DOHH2 (cell line): Measurements from ENCODE around the gene PRXL2A.
"Not testable (repeated sequence)": the region's sequence is repeated elsewhere in the genome, so short reads cannot be mapped to it uniquely, and the experiment has no call there.

Experiments used
- H3F3A ChIP-seq: fragments of 200-600 bp; sonication (generic), shearing (Covaris generic); 2 replicates; pipeline ENCODE4 v1.6.0; 2016; ENCODE audit warnings: antibody characterized with exemption, mild to moderate bottlenecking; ENCODE audit not compliant: control insufficient read depth, insufficient read depth
- H3K27ac ChIP-seq: fragments of 200-600 bp; sonication (generic); 2 replicates; pipeline ENCODE4 v1.5.1; 2014; ENCODE audit warnings: low read depth, mild to moderate bottlenecking, low read length, moderate library complexity
- H3K27me3 ChIP-seq: fragments of 200-600 bp; sonication (generic); 2 replicates; pipeline ENCODE4 v1.6.1; 2014; ENCODE audit warnings: mild to moderate bottlenecking, low read length, mixed read lengths; ENCODE audit not compliant: control insufficient read depth
- H3K36me3 ChIP-seq: fragments of 200-600 bp; sonication (generic); 2 replicates; pipeline ENCODE4 v1.6.1; 2014; ENCODE audit warnings: mild to moderate bottlenecking, low read length, moderate library complexity, mixed read lengths; ENCODE audit not compliant: control insufficient read depth
- H3K4me1 ChIP-seq: fragments of 200-600 bp; sonication (generic); 2 replicates; pipeline ENCODE4 v1.6.1; 2014; ENCODE audit warnings: mild to moderate bottlenecking, low read length, mixed read lengths; ENCODE audit not compliant: control insufficient read depth
- H3K4me2 ChIP-seq: fragments of 200-600 bp; sonication (generic); 2 replicates; pipeline ENCODE4 v1.6.0; 2014; ENCODE audit warnings: mild to moderate bottlenecking, low read length, moderate library complexity
- H3K4me3 ChIP-seq: fragments of 200-600 bp; sonication (generic); 2 replicates; pipeline ENCODE4 v1.5.1; 2014; ENCODE audit warnings: mild to moderate bottlenecking, low read length, mixed read lengths
- H3K79me2 ChIP-seq: fragments of 200-600 bp; sonication (generic); 2 replicates; pipeline ENCODE4 v1.6.1; 2014; ENCODE audit warnings: mild to moderate bottlenecking, low read length, mixed read lengths; ENCODE audit not compliant: control insufficient read depth
- H3K9me2 ChIP-seq: fragments of 200-600 bp; sonication (generic); replicated peaks from 2 replicates; pipeline ENCODE4 v1.6.1; 2014; ENCODE audit warnings: mild to moderate bottlenecking, low read length, mixed read lengths; ENCODE audit not compliant: control insufficient read depth
- H3K9me3 ChIP-seq: fragments of 200-600 bp; sonication (generic); 2 replicates; pipeline ENCODE4 v1.6.1; 2014; ENCODE audit warnings: antibody characterized with exemption, low read length, mixed read lengths; ENCODE audit not compliant: control insufficient read depth, insufficient read depth
- H4K20me1 ChIP-seq: fragments of 200-600 bp; sonication (generic); 2 replicates; pipeline ENCODE4 v1.6.0; 2014; ENCODE audit warnings: low read depth, mild to moderate bottlenecking, antibody characterized with exemption, low read length, moderate library complexity; ENCODE audit not compliant: control insufficient read depth, insufficient read depth
- EZH2phosphoT487 ChIP-seq: fragments of 200-600 bp; sonication (generic); IDR thresholded peaks from 2 replicates; pipeline ENCODE4 v1.6.1; 2017; ENCODE audit warnings: borderline replicate concordance, mild to moderate bottlenecking, antibody characterized with exemption, low read length, moderate library complexity, mixed read lengths
- TF ChIP-seq, protein P1 (sequence below): fragments of 200-600 bp; sonication (generic); IDR thresholded peaks from one replicate; pipeline ENCODE4 v1.5.1; 2014; ENCODE audit warnings: antibody characterized with exemption, mild to moderate bottlenecking, low read depth, low read length; ENCODE audit not compliant: poor library complexity, severe bottlenecking

The PRXL2A gene

DNA sequence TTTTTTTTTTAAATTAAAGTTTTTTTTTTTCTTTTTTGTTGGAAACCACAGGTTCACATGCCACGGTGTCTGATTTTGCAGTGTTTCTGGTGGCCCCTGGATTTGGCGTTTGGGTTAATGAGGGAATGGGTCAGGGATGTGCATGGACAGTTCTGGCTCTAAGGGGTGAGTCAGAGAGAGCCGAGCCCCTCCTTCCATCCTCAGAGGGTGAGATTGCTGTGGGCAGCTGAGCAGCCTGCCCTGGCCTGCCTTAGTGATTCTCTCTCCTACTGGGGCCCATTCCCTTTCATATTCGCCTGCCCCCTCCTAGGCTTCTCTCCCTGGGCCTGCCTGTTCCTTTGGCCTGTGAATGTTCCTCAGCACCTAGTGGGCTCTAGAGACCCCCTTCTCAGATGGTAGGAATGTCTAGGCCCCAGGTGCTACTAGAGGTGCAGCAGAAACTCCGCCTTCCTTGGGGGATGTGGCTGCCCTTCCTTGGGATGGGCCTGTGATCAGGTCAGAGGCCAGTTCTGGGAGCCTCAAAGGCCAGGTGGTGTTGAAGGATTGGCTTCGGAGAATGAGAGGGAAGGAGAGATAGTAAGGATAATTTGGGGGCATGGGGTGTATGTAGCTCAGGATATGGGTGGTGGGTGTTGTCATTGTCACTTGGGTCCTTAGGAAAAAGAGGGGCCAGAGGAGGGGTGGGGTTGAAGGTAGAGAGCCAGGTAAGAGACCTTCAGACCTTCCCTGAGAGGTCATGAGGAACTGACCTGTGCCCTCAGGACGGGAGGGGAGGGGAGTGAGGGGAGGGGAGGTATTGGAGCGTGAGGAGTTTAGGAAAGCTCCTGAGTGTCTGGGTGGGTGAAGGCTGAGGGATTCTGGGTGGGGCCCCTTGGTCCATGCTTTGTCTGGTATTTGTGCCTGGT, 65.6 kb downstream of the PRXL2A start:
- Histone ChIP-seq H3K4me1 (peaks cover 61% of the 10 kb centered on the region), H3K4me2 (peak overlapping the region; percentile 54), H3K27me3 (no peaks in the 10 kb centered on the region), H3K36me3 (peaks cover 36% of the 10 kb centered on the region), H3K9me3 (peaks cover 2% of the 10 kb centered on the region; the same call in 1 of the 2 replicates), H3K79me2 (peaks cover 69% of the 10 kb centered on the region), H3F3A (peaks cover 17% of the 10 kb centered on the region), H3K9me2 (no peaks in the 10 kb centered on the region), H3K4me3 (peak overlapping the region; percentile 46), H4K20me1 (no peaks in the 10 kb centered on the region), H3K27ac (peak overlapping the region; percentile 85)
- TF ChIP-seq, protein P1, sequence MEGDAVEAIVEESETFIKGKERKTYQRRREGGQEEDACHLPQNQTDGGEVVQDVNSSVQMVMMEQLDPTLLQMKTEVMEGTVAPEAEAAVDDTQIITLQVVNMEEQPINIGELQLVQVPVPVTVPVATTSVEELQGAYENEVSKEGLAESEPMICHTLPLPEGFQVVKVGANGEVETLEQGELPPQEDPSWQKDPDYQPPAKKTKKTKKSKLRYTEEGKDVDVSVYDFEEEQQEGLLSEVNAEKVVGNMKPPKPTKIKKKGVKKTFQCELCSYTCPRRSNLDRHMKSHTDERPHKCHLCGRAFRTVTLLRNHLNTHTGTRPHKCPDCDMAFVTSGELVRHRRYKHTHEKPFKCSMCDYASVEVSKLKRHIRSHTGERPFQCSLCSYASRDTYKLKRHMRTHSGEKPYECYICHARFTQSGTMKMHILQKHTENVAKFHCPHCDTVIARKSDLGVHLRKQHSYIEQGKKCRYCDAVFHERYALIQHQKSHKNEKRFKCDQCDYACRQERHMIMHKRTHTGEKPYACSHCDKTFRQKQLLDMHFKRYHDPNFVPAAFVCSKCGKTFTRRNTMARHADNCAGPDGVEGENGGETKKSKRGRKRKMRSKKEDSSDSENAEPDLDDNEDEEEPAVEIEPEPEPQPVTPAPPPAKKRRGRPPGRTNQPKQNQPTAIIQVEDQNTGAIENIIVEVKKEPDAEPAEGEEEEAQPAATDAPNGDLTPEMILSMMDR = no peak
- TF ChIP-seq EZH2phosphoT487 = no peak

DNA sequence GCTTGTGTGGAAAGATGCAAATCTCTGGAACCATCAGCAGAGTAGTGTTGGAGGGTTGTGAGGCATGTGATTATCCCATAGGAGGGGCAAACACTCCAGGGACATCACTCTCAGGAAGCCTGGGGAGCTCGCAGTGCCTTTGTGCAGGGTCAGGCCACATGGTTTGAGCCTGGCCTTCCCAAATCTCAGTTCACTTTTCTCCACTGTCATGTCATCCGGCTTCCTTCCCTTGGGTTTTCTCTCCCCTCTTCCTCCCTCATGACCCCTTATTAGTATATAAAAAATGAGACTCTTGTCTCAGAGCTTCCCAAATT, 66.2 kb downstream of the PRXL2A start:
- no peaks in the 10 kb centered on the region for H3K27me3 ChIP-seq
- no peak for TF ChIP-seq EZH2phosphoT487
- TF ChIP-seq, protein P1 = no peak
- peaks cover 36% of the 10 kb centered on the region for H3K36me3 ChIP-seq
- H4K20me1 ChIP-seq = no peaks in the 10 kb centered on the region
- H3K27ac ChIP-seq = no peak overlapping the region
- peaks cover 2% of the 10 kb centered on the region; the same call in 1 of the 2 replicates for H3K9me3 ChIP-seq
- peaks cover 14% of the 10 kb centered on the region for H3F3A ChIP-seq
- H3K79me2 ChIP-seq = peaks cover 65% of the 10 kb centered on the region
- 0 out of 2 replicates have a peak overlapping the region, but pooled peaks have one; percentile 54 for H3K4me2 ChIP-seq
- peaks cover 55% of the 10 kb centered on the region for H3K4me1 ChIP-seq
- no peaks in the 10 kb centered on the region for H3K9me2 ChIP-seq
- H3K4me3 ChIP-seq = no peak overlapping the region

DNA sequence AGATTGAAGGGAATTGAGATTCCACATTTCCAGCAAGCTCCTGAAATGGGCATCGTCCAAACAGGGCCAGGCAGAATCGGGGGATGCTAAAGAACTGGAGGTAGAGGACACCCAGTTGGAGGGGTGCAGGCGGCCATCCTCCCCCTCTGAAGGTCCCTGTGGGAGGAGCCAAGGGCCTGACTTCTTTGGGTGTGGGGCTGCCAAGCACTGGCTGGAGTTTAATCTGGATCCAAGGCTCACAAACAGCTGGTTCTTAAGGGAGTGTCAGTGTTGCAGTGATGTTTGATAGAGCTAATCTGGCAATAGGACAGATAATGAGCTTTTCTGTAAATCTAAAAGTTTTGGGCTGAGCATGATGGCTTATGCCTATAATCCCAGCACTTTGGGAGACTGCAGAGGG, 66.6 kb downstream of the PRXL2A start:
- Histone ChIP-seq H3F3A (peaks cover 14% of the 10 kb centered on the region), H3K4me1 (peaks cover 53% of the 10 kb centered on the region), H3K4me2 (no peak overlapping the region), H3K27me3 (no peaks in the 10 kb centered on the region), H3K9me3 (peaks cover 2% of the 10 kb centered on the region; the same call in 1 of the 2 replicates), H3K4me3 (no peak overlapping the region), H3K79me2 (peaks cover 65% of the 10 kb centered on the region), H3K9me2 (no peaks in the 10 kb centered on the region), H3K36me3 (peaks cover 36% of the 10 kb centered on the region), H3K27ac (no peak overlapping the region), H4K20me1 (no peaks in the 10 kb centered on the region)
- TF ChIP-seq EZH2phosphoT487 = no peak
- TF ChIP-seq, protein P1 = no peak

DNA sequence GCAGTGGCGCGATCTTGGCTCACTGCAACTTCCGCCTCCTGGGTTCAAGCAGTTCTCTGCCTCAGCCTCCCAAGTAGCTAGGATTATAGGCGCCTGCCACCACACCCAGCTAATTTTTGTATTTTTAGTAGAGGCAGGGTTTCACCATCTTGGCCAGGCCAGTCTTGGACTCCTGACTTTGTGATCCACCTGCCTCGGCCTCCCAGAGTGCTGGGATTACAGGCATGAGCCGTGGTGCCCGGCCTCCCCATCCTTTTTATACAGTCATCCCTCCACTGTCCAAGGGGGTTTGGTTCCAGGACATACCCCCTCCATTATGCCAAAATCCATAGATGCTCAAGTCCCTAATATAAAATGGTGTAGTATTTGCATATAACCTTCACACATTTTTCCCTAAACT, 67.3 kb downstream of the PRXL2A start:
- peaks cover 59% of the 10 kb centered on the region for H3K79me2 ChIP-seq
- H3K9me3 ChIP-seq, H3K9me2 ChIP-seq, H3K4me3 ChIP-seq, H4K20me1 ChIP-seq, H3K27ac ChIP-seq, H3K4me2 ChIP-seq, H3K27me3 ChIP-seq: not testable (repeated sequence)
- H3K36me3 ChIP-seq = peaks cover 31% of the 10 kb centered on the region
- H3F3A ChIP-seq = peaks cover 11% of the 10 kb centered on the region
- peaks cover 46% of the 10 kb centered on the region for H3K4me1 ChIP-seq
